IMR-90 (cell line): Measurements from ENCODE around the gene TMEM163. TPM values are rescaled to one million over a fixed set of nuclear protein-coding genes. Genes with fewer than 3 reads are reported as not detected.

Source experiments
- ATAC-seq: fragments of 200-7000 bp; cut with Tn5 transposase; 2 replicates; pipeline ENCODE4 v1.9.1; 2020; ENCODE audit warnings: low read depth, mild to moderate bottlenecking, moderate library complexity
- BruUV-seq: library from RNA; stranded (reverse); fragments of 400-500 nt; replicated peaks from 2 replicates; lab custom pipeline; 2021; lab: Mats Ljungman, UMichigan
- CTCF ChIA-PET: fragments of 300-600 bp; formaldehyde crosslinking; extraction: SDS; loops from one replicate; lab custom pipeline; 2021; ENCODE audit warnings: antibody characterized with exemption; lab: Yijun Ruan, JAX
- POLR2A ChIA-PET: fragments of 300-600 bp; sonication (Branson Sonifier 250); formaldehyde crosslinking; loops from one replicate; lab custom pipeline; 2022; ENCODE audit warnings: antibody characterized with exemption; ENCODE audit not compliant: unreplicated experiment; lab: Charles Lee
- DNase-seq: peaks from one replicate; pipeline ENCODE4 v3.0.0; 2013
- H2AFZ ChIP-seq: replicated peaks from 2 replicates; pipeline ENCODE3; 2013; ENCODE audit warnings: low read length, mild to moderate bottlenecking; ENCODE audit not compliant: poor library complexity
- H2AK5ac ChIP-seq: 2 replicates; pipeline ENCODE4 v1.6.1; 2013; ENCODE audit warnings: low read depth, low read length, inconsistent platforms
- H2AK9ac ChIP-seq: replicated peaks from 2 replicates; pipeline ENCODE3; 2013; ENCODE audit warnings: mild to moderate bottlenecking, low read depth, low read length, moderate library complexity; ENCODE audit not compliant: poor library complexity
- H2BK120ac ChIP-seq: 2 replicates; pipeline ENCODE4 v1.6.1; 2013; ENCODE audit warnings: low read depth, low read length, inconsistent platforms
- H2BK15ac ChIP-seq: 3 replicates; pipeline ENCODE4 v1.6.1; 2013; ENCODE audit warnings: low read depth, low read length, inconsistent platforms
- H2BK20ac ChIP-seq: 2 replicates; pipeline ENCODE4 v1.6.1; 2013; ENCODE audit warnings: low read depth, mild to moderate bottlenecking, inconsistent platforms, low read length, moderate library complexity
- H2BK5ac ChIP-seq: 2 replicates; pipeline ENCODE4 v1.6.1; 2013; ENCODE audit warnings: mild to moderate bottlenecking, low read depth, low read length, inconsistent platforms; ENCODE audit not compliant: poor library complexity, severe bottlenecking
- H3K14ac ChIP-seq: replicated peaks from 2 replicates; pipeline ENCODE4 v1.6.1; 2013; ENCODE audit warnings: low read depth, low read length, inconsistent platforms
- H3K18ac ChIP-seq: 2 replicates; pipeline ENCODE4 v1.6.1; 2013; ENCODE audit warnings: low read depth, low read length, control low read depth
- H3K23ac ChIP-seq: 2 replicates; pipeline ENCODE4 v1.6.1; 2013; ENCODE audit warnings: low read depth, low read length, inconsistent platforms
- H3K27ac ChIP-seq: 2 replicates; pipeline ENCODE4 v1.5.1; 2013; ENCODE audit warnings: mild to moderate bottlenecking, control low read depth, low read length; ENCODE audit not compliant: insufficient read depth
- H3K27me3 ChIP-seq: 2 replicates; pipeline ENCODE4 v1.6.1; 2013; ENCODE audit warnings: low read length; ENCODE audit not compliant: control insufficient read depth, insufficient read depth
- H3K36me3 ChIP-seq: 2 replicates; pipeline ENCODE4 v1.6.1; 2013; ENCODE audit warnings: low read length, mixed read lengths; ENCODE audit not compliant: control insufficient read depth, insufficient read depth
- H3K4ac ChIP-seq: 2 replicates; pipeline ENCODE4 v1.6.1; 2013; ENCODE audit warnings: low read depth, low read length, inconsistent platforms
- H3K4me1 ChIP-seq: 2 replicates; pipeline ENCODE4 v1.6.1; 2013; ENCODE audit warnings: low read length, mixed read lengths; ENCODE audit not compliant: control insufficient read depth, insufficient read depth
- H3K4me2 ChIP-seq: 2 replicates; pipeline ENCODE4 v1.6.1; 2013; ENCODE audit warnings: low read depth, mild to moderate bottlenecking, control low read depth, low read length, moderate library complexity
- H3K4me3 ChIP-seq: 2 replicates; pipeline ENCODE4 v1.5.1; 2013; ENCODE audit warnings: low read depth, mild to moderate bottlenecking, control low read depth, low read length, moderate library complexity; ENCODE audit not compliant: insufficient read depth
- H3K56ac ChIP-seq: 2 replicates; pipeline ENCODE4 v1.6.1; 2013; ENCODE audit warnings: low read length, inconsistent platforms; ENCODE audit not compliant: insufficient read depth; ENCODE audit errors: extremely low read depth
- H3K79me1 ChIP-seq, 2 experiments: 2 replicates each; pipeline ENCODE4 v1.6.1; 2013; ENCODE audit warnings: low read length in 2 of 2, inconsistent platforms in 1 of 2, low read depth in 1 of 2
- H3K9ac ChIP-seq: 2 replicates; pipeline ENCODE4 v1.6.1; 2013; ENCODE audit warnings: low read depth, low read length, control low read depth
- H3K9me1 ChIP-seq: 2 replicates; pipeline ENCODE4 v1.6.1; 2013; ENCODE audit warnings: low read length, inconsistent platforms; ENCODE audit not compliant: insufficient read depth
- H3K9me3 ChIP-seq: 2 replicates; pipeline ENCODE4 v1.6.1; 2013; ENCODE audit warnings: low read length; ENCODE audit not compliant: control insufficient read depth, insufficient read depth
- H4K20me1 ChIP-seq: 2 replicates; pipeline ENCODE4 v1.6.1; 2013; ENCODE audit warnings: low read length, inconsistent platforms; ENCODE audit not compliant: insufficient read depth
- H4K5ac ChIP-seq: 2 replicates; pipeline ENCODE4 v1.6.1; 2013; ENCODE audit warnings: mild to moderate bottlenecking, low read depth, low read length, control low read depth
- H4K8ac ChIP-seq, 2 experiments: 2 replicates each; pipeline ENCODE4 v1.6.1; 2013; ENCODE audit warnings: low read depth in 2 of 2, low read length in 2 of 2, control low read depth in 1 of 2, inconsistent platforms in 1 of 2
- H4K91ac ChIP-seq: 2 replicates; pipeline ENCODE4 v1.6.1; 2013; ENCODE audit warnings: low read depth, low read length, inconsistent platforms; ENCODE audit not compliant: insufficient read depth
- CEBPB ChIP-seq: IDR thresholded peaks from 2 replicates; pipeline ENCODE4 v1.6.1; 2012; ENCODE audit warnings: low read depth, low read length, improper control_type of control experiment
- CHD1 ChIP-seq: IDR thresholded peaks from 2 replicates; pipeline ENCODE4 v1.6.1; 2012; ENCODE audit warnings: low read depth, low read length, improper control_type of control experiment
- MAFK ChIP-seq: IDR thresholded peaks from 2 replicates; pipeline ENCODE4 v1.6.1; 2012; ENCODE audit warnings: low read depth, low read length, improper control_type of control experiment
- POLR2A ChIP-seq: IDR thresholded peaks from 2 replicates; pipeline ENCODE4 v1.6.1; 2012; ENCODE audit warnings: mild to moderate bottlenecking, low read depth, low read length
- RFX5 ChIP-seq: IDR thresholded peaks from 2 replicates; pipeline ENCODE4 v1.8.0; 2012; ENCODE audit warnings: low read depth, mild to moderate bottlenecking, low read length, moderate library complexity
- dilution Hi-C: fragments of 300-500 bp; cut with HindIII; formaldehyde crosslinking; loops from one replicate; pipeline ENCODE4 v1.14.3; 2018; ENCODE audit warnings: low sequenced_read_pairs; ENCODE audit not compliant: unreplicated experiment
- in situ Hi-C: fragments of 300-500 bp; cut with MboI; formaldehyde crosslinking; loops from 3 replicates; pipeline ENCODE4 v1.14.3; 2019; ENCODE audit warnings: low sequenced_read_pairs, inconsistent platforms, mixed read lengths
- intact Hi-C: fragments of 100-400 bp; cut with micrococcal nuclease; formaldehyde crosslinking; loops from 2 replicates; pipeline ENCODE4 v1.10.0; 2022
- polyA plus RNA-seq, 3 experiments: library from polyadenylated mRNA; depleted of rRNA; stranded (reverse); fragments of >200 nt; gene quantifications; 2 replicates each; pipeline ENCODE4 v1.2.3, GENCODE V29; 2012; ENCODE audit warnings: low replicate concordance in 1 of 3
- total RNA-seq: library from RNA; depleted of rRNA; stranded (reverse); fragments of >200 nt; gene quantifications from 2 replicates; pipeline ENCODE4 v1.2.3, GENCODE V29; 2012
- TF ChIP-seq, protein P1 (sequence below): conservative IDR thresholded peaks from 2 replicates; pipeline ENCODE4 v1.5.1; 2012; ENCODE audit warnings: mild to moderate bottlenecking, low read depth, low read length, improper control_type of control experiment

TMEM163 gene
- total and polyA plus RNA-seq, 2 of the 4 experiments (the other 2 are of a cell fraction): not detected

DNA sequence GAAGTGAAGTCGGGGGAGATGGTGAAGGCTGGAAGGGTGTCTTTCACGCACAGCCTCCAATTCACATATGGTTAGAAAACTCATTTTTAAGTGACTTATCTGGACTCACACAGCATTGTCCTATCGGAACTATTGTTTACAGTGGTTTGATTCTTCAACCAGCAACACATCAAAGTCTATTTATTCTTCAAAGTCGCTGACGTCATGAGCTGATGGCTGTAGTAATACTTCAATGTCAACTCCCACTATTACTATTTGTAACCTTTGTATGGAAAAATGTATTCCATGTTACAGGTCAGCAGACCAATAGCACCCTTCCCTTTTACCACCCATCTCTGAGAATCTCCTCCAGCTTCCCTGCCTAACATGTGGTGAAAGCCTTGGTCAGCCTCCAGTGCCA is 47.8 kb upstream of the TMEM163 start (continued):
- TF ChIP-seq, protein P1, sequence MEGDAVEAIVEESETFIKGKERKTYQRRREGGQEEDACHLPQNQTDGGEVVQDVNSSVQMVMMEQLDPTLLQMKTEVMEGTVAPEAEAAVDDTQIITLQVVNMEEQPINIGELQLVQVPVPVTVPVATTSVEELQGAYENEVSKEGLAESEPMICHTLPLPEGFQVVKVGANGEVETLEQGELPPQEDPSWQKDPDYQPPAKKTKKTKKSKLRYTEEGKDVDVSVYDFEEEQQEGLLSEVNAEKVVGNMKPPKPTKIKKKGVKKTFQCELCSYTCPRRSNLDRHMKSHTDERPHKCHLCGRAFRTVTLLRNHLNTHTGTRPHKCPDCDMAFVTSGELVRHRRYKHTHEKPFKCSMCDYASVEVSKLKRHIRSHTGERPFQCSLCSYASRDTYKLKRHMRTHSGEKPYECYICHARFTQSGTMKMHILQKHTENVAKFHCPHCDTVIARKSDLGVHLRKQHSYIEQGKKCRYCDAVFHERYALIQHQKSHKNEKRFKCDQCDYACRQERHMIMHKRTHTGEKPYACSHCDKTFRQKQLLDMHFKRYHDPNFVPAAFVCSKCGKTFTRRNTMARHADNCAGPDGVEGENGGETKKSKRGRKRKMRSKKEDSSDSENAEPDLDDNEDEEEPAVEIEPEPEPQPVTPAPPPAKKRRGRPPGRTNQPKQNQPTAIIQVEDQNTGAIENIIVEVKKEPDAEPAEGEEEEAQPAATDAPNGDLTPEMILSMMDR: no peak
- TF ChIP-seq CHD1 (no peak), RFX5 (no peak), POLR2A (no peak)

DNA sequence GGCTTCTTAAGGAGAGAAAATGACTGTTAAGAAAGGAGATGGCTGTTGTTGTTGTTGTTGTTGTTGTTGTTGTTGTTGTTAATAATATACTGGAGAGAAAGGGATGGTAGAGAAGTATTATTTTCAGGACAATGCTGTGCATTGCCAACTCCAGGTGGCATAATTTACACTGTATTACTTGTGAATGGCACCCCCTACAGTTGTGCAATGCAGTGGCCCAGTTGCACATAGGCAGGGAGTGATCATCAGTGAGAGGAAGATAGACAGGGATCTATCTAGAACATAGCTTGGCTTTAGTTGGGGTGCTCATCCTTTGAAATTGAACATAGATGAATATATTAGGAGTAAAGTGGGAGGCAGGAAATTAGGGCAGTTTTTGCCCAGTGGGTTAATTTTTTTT is 47.2 kb upstream of the TMEM163 start:
- Histone ChIP-seq H3K4me2 (no peak overlapping the region), H3K4me3 (no peak overlapping the region), H3K79me1 (no peaks in the 10 kb centered on the region), H4K91ac (no peak overlapping the region), H3K9me1 (no peaks in the 10 kb centered on the region), H3K27ac (no peak overlapping the region), H2BK15ac (no peak overlapping the region), H3K18ac (no peak overlapping the region), H2AFZ (no peak overlapping the region), H4K20me1 (no peaks in the 10 kb centered on the region), H3K4ac (no peak overlapping the region), H2AK5ac (no peak overlapping the region), H4K5ac (no peak overlapping the region), H3K56ac (no peak overlapping the region), H3K4me1 (no peaks in the 10 kb centered on the region), H3K27me3 (peaks cover 1% of the 10 kb centered on the region; the same call in 1 of the 2 replicates), H3K23ac (no peak overlapping the region), H2BK5ac (no peak overlapping the region), H2BK120ac (no peak overlapping the region), H3K14ac (no peak overlapping the region), H4K8ac (no peak overlapping the region), H2AK9ac (no peak overlapping the region), H3K36me3 (no peaks in the 10 kb centered on the region), H2BK20ac (no peak overlapping the region), H3K9me3 (no peaks in the 10 kb centered on the region), H3K9ac (no peak overlapping the region)
- DNase-seq (no peak), ATAC-seq (no peak)
- BruUV-seq: no TSS peak
- TF ChIP-seq MAFK (no peak), CEBPB (no peak)
- intact Hi-C loops: no loop called here
- ChIA-PET CTCF (no interaction called here), POLR2A (no interaction called here)
- in situ Hi-C loops: no loop called here
- dilution Hi-C loops: no loop called here
